GM12878 (cell line): ENCODE data around the gene RPS28. TPM values are rescaled to one million over a fixed set of nuclear protein-coding genes. Genes with fewer than 3 reads are reported as not detected.

Experiments
- ATAC-seq: fragments of 200-7000 bp; cut with Tn5 transposase; 3 replicates; pipeline ENCODE4 v1.9.1; 2020; ENCODE audit warnings: mild to moderate bottlenecking, moderate library complexity
- BruUV-seq: library from RNA; stranded (reverse); fragments of 400-500 nt; replicated peaks from 2 replicates; lab custom pipeline; 2021; lab: Mats Ljungman, UMichigan
- CTCF ChIA-PET: fragments of 300-600 bp; sonication (Branson Sonifier 250); formaldehyde crosslinking; extraction: SDS; loops from one replicate; lab custom pipeline; 2021; ENCODE audit warnings: inconsistent platforms; lab: Yijun Ruan, JAX
- POLR2A ChIA-PET: fragments of 350-600 bp; formaldehyde crosslinking; extraction: SDS; loops from one replicate; lab custom pipeline; 2021; ENCODE audit warnings: inconsistent platforms; lab: Charles Lee
- RAD21 ChIA-PET: fragments of 300-600 bp; sonication (Branson Sonifier 250); formaldehyde crosslinking; loops from one replicate; lab custom pipeline; 2023; ENCODE audit warnings: antibody characterized with exemption; ENCODE audit not compliant: unreplicated experiment; lab: Charles Lee
- SMC1A ChIA-PET: fragments of 300-600 bp; sonication (Branson Sonifier 250); formaldehyde crosslinking; loops from one replicate; lab custom pipeline; 2023; ENCODE audit not compliant: unreplicated experiment, uncharacterized antibody; lab: Charles Lee
- DNase-seq: peaks from one replicate; pipeline ENCODE4 v3.0.0-alpha.2; 2011; ENCODE audit warnings: low read depth, low spot score
- FAIRE-seq: peaks from 3 replicates; lab custom pipeline; 2011; peaks lifted over from hg19 to GRCh38; lab: Jason Lieb, UNC
- H2AFZ ChIP-seq: 2 replicates; pipeline ENCODE4 v1.6.0; 2011; ENCODE audit warnings: low read depth, low read length, control low read depth; ENCODE audit not compliant: control insufficient read depth
- H3K27ac ChIP-seq: 2 replicates; pipeline ENCODE4 v1.5.1; 2011; ENCODE audit warnings: control low read depth; ENCODE audit not compliant: control insufficient read depth, insufficient read depth
- H3K27me3 ChIP-seq, 2 experiments: replicated peaks in 1 of 2; 2 replicates each; pipeline versions ENCODE4 v1.6.0 to v1.6.1; 2011; ENCODE audit warnings: low read length in 1 of 2; ENCODE audit not compliant: control insufficient read depth in 2 of 2, insufficient read depth in 2 of 2
- H3K36me3 ChIP-seq, 2 experiments: 2 replicates each; pipeline ENCODE4 v1.5.1; 2011; ENCODE audit warnings: low read length in 1 of 2; ENCODE audit not compliant: control insufficient read depth in 2 of 2, insufficient read depth in 2 of 2
- H3K4me1 ChIP-seq: 2 replicates; pipeline ENCODE4 v1.6.1; 2011; ENCODE audit warnings: mild to moderate bottlenecking, low read length, moderate library complexity, mixed read lengths; ENCODE audit not compliant: control insufficient read depth, insufficient read depth
- H3K4me2 ChIP-seq: 2 replicates; pipeline ENCODE4 v1.6.0; 2011; ENCODE audit warnings: control low read depth; ENCODE audit not compliant: control insufficient read depth, insufficient read depth
- H3K4me3 ChIP-seq: fragments of 200-600 bp; sonication (generic); 2 replicates; pipeline ENCODE4 v1.5.1; 2016
- H3K79me2 ChIP-seq: 2 replicates; pipeline ENCODE4 v1.6.0; 2011; ENCODE audit warnings: low read length; ENCODE audit not compliant: control insufficient read depth, insufficient read depth
- H3K9ac ChIP-seq: 2 replicates; pipeline ENCODE4 v1.8.0; 2011; ENCODE audit warnings: low read length, control low read depth, mixed read lengths; ENCODE audit not compliant: control insufficient read depth, insufficient read depth
- H3K9me3 ChIP-seq: replicated peaks from 3 replicates; pipeline ENCODE4 v1.5.1; 2011; ENCODE audit warnings: mild to moderate bottlenecking, low read length; ENCODE audit not compliant: control insufficient read depth, insufficient read depth
- H4K20me1 ChIP-seq: 2 replicates; pipeline ENCODE4 v1.6.0; 2011; ENCODE audit not compliant: control insufficient read depth, insufficient read depth
- CHD4 ChIP-seq: fragments of 200-600 bp; sonication (generic); IDR thresholded peaks from 2 replicates; pipeline ENCODE4 v1.6.1; 2016; ENCODE audit warnings: mild to moderate bottlenecking
- HDGF ChIP-seq: fragments of 450-650 bp; IDR thresholded peaks from 2 replicates; pipeline ENCODE4 v1.6.1; 2016; ENCODE audit warnings: antibody characterized with exemption
- NFYA ChIP-seq: IDR thresholded peaks from 2 replicates; pipeline ENCODE4 v1.6.1; 2011; ENCODE audit warnings: low read depth, mild to moderate bottlenecking, low read length, improper control_type of control experiment, borderline replicate concordance
- NR2C2 ChIP-seq: IDR thresholded peaks from 2 replicates; pipeline ENCODE4 v1.6.1; 2011; ENCODE audit warnings: borderline replicate concordance, low read depth; ENCODE audit not compliant: control insufficient read depth, insufficient read length
- REST ChIP-seq: IDR thresholded peaks from 2 replicates; pipeline ENCODE4 v1.6.1; 2012; ENCODE audit warnings: mild to moderate bottlenecking, low read depth, low read length
- ZBED1 ChIP-seq: IDR thresholded peaks from 2 replicates; pipeline ENCODE4 v1.6.1; 2016; ENCODE audit warnings: borderline replicate concordance
- WGBS: methylation state at CpG from one replicate; pipeline ENCODE4 v1.1.6; 2016; ENCODE audit warnings: low lambda C conversion rate; ENCODE audit not compliant: insufficient replicate concordance, insufficient coverage; ENCODE audit errors: missing lambda C conversion rate; 5-methylcytosine and 5-hydroxymethylcytosine counted together
- in situ Hi-C: fragments of 300-500 bp; cut with MboI; formaldehyde crosslinking; loops from 9 replicates; pipeline ENCODE4 v1.14.3; 2018; ENCODE audit warnings: mixed read lengths
- intact Hi-C: fragments of 100-400 bp; cut with micrococcal nuclease; formaldehyde crosslinking; loops from one replicate; pipeline ENCODE4 v1.14.2; 2022; ENCODE audit not compliant: unreplicated experiment
- polyA plus RNA-seq, 11 experiments: library from polyadenylated mRNA; depleted of rRNA in 4 of 11; unstranded in 6 of 11; stranded (reverse) in 5 of 11; fragments of >200 nt; fragmentation: Nextera tagmentation in 4 of 11; fragmentation: Illumina TruSeq in 1 of 11; extraction: Ambion mirVana in 4 of 11; extraction: Trizol in 1 of 11; gene quantifications; 1 replicate in 1 of 11; 2 replicates in 10 of 11; pipeline versions ENCODE4 v1.2.1 to v1.2.3, GENCODE V29; 2011 to 2016; ENCODE audit warnings: inconsistent platforms in 2 of 11, missing spikeins in 2 of 11, low read depth in 1 of 11
- total RNA-seq, 4 experiments: library from RNA; depleted of rRNA in 3 of 4; stranded (reverse); fragments of >200 nt in 3 of 4; fragmentation: Illumina TruSeq in 1 of 4; extraction: Trizol in 1 of 4; gene quantifications; 2 replicates each; pipeline versions ENCODE4 v1.2.1 to v1.2.3, GENCODE V29; 2013 to 2021

RPS28 gene
- total and polyA plus RNA-seq, 10 of the 15 experiments (the other 5 are each of a cell fraction or from before 2014, with no cell fraction given) = 422 to 3,905 (median 1,580) TPM

GRCh38 chr19:8357007-8357521 lies 35.8 kb downstream of the RPS28 start:
- in situ Hi-C loops = no loop called here
- WGBS = 71% methylated on average over 4 of the region's 4 CpGs
- ATAC-seq (no peak), DNase-seq (no peak), FAIRE-seq (no peak)
- no peak overlapping the region for H3K4me3 ChIP-seq
- no peaks in the 10 kb centered on the region; a peak in 1 of 4 replicates for H3K27me3 ChIP-seq
- H3K9ac ChIP-seq = no peak overlapping the region
- RAD21 ChIA-PET = interaction anchor here (0.8 kb wide), 1 partner anchor 9 kb away, joined by 3 read pairs; no protein-coding TSS in a partner anchor
- H3K36me3 ChIP-seq = no peaks in the 10 kb centered on the region
- no peaks in the 10 kb centered on the region for H4K20me1 ChIP-seq
- H3K4me1 ChIP-seq = no peaks in the 10 kb centered on the region
- CTCF ChIA-PET = interaction anchor here (1.5 kb wide), 1 partner anchor 221 kb away, joined by 3 read pairs; no protein-coding TSS in a partner anchor
- SMC1A ChIA-PET = interaction anchor here (0.6 to 1.3 kb wide), 3 partner anchors 25 to 1114 kb away, joined by 3 read pairs; no protein-coding TSS in a partner anchor
- no peak overlapping the region for H2AFZ ChIP-seq
- no peak overlapping the region for H3K27ac ChIP-seq
- no TSS peak for BruUV-seq
- no peak overlapping the region for H3K4me2 ChIP-seq
- intact Hi-C loops = no loop called here
- H3K9me3 ChIP-seq = no peaks in the 10 kb centered on the region; the same call in 2 of the 3 replicates
- H3K79me2 ChIP-seq = no peaks in the 10 kb centered on the region
- TF ChIP-seq NR2C2 = no peak
- TF ChIP-seq ZBED1 = no peak
- no peak for TF ChIP-seq CHD4
- TF ChIP-seq REST = no peak
- no peak for TF ChIP-seq HDGF
- TF ChIP-seq NFYA = no peak
- POLR2A ChIA-PET = interaction anchor here (0.7 kb wide), 1 partner anchor 44 kb away, joined by 5 read pairs; no protein-coding TSS in a partner anchor
